ENCODE results near the gene PLA2G2D. TPM values are rescaled to one million over a fixed set of nuclear protein-coding genes. Genes with fewer than 3 reads are reported as not detected.

The PLA2G2D gene
- total RNA-seq, 2 donors from 2014 or later: not detected

GRCh38 chr1:20141001-20141400 is 21.7 kb upstream of the PLA2G2D start:
- no peaks in the 10 kb centered on the region for H3K4me1 Mint-ChIP-seq
- no peak overlapping the region for H3K4me3 Mint-ChIP-seq
- peaks cover 1% of the 10 kb centered on the region for H3K27me3 Mint-ChIP-seq (ENCODE audit: insufficient read depth)
- DNase-seq: no peak
- no peak for TF ChIP-seq CTCF (conservative IDR thresholded peaks at IDR 0.05)
- no peaks in the 10 kb centered on the region for H3K9me3 ChIP-seq (ENCODE audit: control insufficient read depth, low read length)
- no peaks in the 10 kb centered on the region for H3K36me3 Mint-ChIP-seq (ENCODE audit: low read depth)
- no peak overlapping the region for H3K9ac ChIP-seq (ENCODE audit: extremely low read depth, low read length, poor library complexity, severe bottlenecking)
- no peaks in the 10 kb centered on the region for H3K4me1 ChIP-seq (ENCODE audit: control insufficient read depth, insufficient read depth, low read length)
- H3K27ac ChIP-seq (ENCODE audit: low read depth, low read length): no peak overlapping the region
- no peak overlapping the region for H3K4me3 ChIP-seq (ENCODE audit: low read length)
- H3K36me3 ChIP-seq (ENCODE audit: control insufficient read depth, insufficient read depth, low read length): no peaks in the 10 kb centered on the region
- WGBS, 2 experiments (ENCODE audit: insufficient coverage in 1 of 2, insufficient read length in 1 of 2): 93 to 100% methylated on average over 7 to 9 of the region's 9 CpGs
- H3K9me3 Mint-ChIP-seq: peaks cover 4% of the 10 kb centered on the region
- no peaks in the 10 kb centered on the region for H3K27me3 ChIP-seq (ENCODE audit: control insufficient read depth, insufficient read depth, low read length, poor library complexity, severe bottlenecking)
- no peak overlapping the region for H3K27ac Mint-ChIP-seq

GRCh38 chr1:20139776-20140612 is 20.7 kb upstream of the PLA2G2D start:
- Histone ChIP-seq H3K27ac (ENCODE audit: low read depth, low read length) (no peak overlapping the region), H3K9ac (ENCODE audit: extremely low read depth, low read length, poor library complexity, severe bottlenecking) (no peak overlapping the region), H3K4me3 (ENCODE audit: low read length) (no peak overlapping the region), H3K9me3 (ENCODE audit: control insufficient read depth, low read length) (no peaks in the 10 kb centered on the region), H3K4me1 (ENCODE audit: control insufficient read depth, insufficient read depth, low read length) (no peaks in the 10 kb centered on the region), H3K36me3 (ENCODE audit: control insufficient read depth, insufficient read depth, low read length) (no peaks in the 10 kb centered on the region), H3K27me3 (ENCODE audit: control insufficient read depth, insufficient read depth, low read length, poor library complexity, severe bottlenecking) (no peaks in the 10 kb centered on the region)
- DNase-seq: no peak
- TF ChIP-seq CTCF (conservative IDR thresholded peaks at IDR 0.05): no peak
- Mint-ChIP-seq H3K4me1 (no peaks in the 10 kb centered on the region), H3K36me3 (ENCODE audit: low read depth) (no peaks in the 10 kb centered on the region), H3K27ac (no peak overlapping the region), H3K9me3 (peaks cover 4% of the 10 kb centered on the region), H3K27me3 (ENCODE audit: insufficient read depth) (peaks cover 1% of the 10 kb centered on the region), H3K4me3 (no peak overlapping the region)
- whole genome bisulfite sequencing, 2 experiments (ENCODE audit: insufficient coverage in 1 of 2, insufficient read length in 1 of 2): 91 to 94% methylated on average over 7 to 13 of the region's 13 CpGs

GRCh38 chr1:20138961-20139550 is 19.7 kb upstream of the PLA2G2D start, which contains the start of gene PLA2G2F:
Gene PLA2G2F, plus strand, starts transcription at chr1:20139323. Its CDS starts 105 bp downstream, at chr1:20139428.
- H3K36me3 Mint-ChIP-seq (ENCODE audit: low read depth): no peaks in the 10 kb centered on the region
- Histone ChIP-seq H3K36me3 (ENCODE audit: control insufficient read depth, insufficient read depth, low read length) (no peaks in the 10 kb centered on the region), H3K4me3 (ENCODE audit: low read length) (no peak within 1 kb of the TSS), H3K4me1 (ENCODE audit: control insufficient read depth, insufficient read depth, low read length) (no peaks in the 10 kb centered on the region), H3K9me3 (ENCODE audit: control insufficient read depth, low read length) (no peaks in the 10 kb centered on the region), H3K9ac (ENCODE audit: extremely low read depth, low read length, poor library complexity, severe bottlenecking) (no peak within 1 kb of the TSS), H3K27me3 (ENCODE audit: control insufficient read depth, insufficient read depth, low read length, poor library complexity, severe bottlenecking) (no peaks in the 10 kb centered on the region), H3K27ac (ENCODE audit: low read depth, low read length) (no peak within 1 kb of the TSS)
- H3K9me3 Mint-ChIP-seq: peaks cover 4% of the 10 kb centered on the region
- WGBS, 2 experiments (ENCODE audit: insufficient coverage in 1 of 2, insufficient read length in 1 of 2): 91 to 93% methylated on average over 5 to 9 of the region's 9 CpGs
- no peak within 1 kb of the TSS for H3K4me3 Mint-ChIP-seq
- TF ChIP-seq CTCF (conservative IDR thresholded peaks at IDR 0.05): no peak
- no peak for DNase-seq
- H3K27me3 Mint-ChIP-seq (ENCODE audit: insufficient read depth): peaks cover 1% of the 10 kb centered on the region
- H3K27ac Mint-ChIP-seq: no peak within 1 kb of the TSS
- no peaks in the 10 kb centered on the region for H3K4me1 Mint-ChIP-seq
